Limb (tissue), 2 donors: ENCODE data around the gene CFAP126.
"Not testable (repeated sequence)": the region's sequence is repeated elsewhere in the genome, so short reads cannot be mapped to it uniquely, and the experiment has no call there.

ENCODE experiments used
- DNase-seq, 2 donors: peaks; one replicate each; pipeline ENCODE4 v3.0.0-alpha.2; 2016; ENCODE audit errors: extremely low spot score in 2 of 2

Gene CFAP126

GRCh38 chr1:161382214-161383019, 14.7 kb upstream of the CFAP126 start:
- DNase-seq = peak in 1 of 2 donors; percentile 81

GRCh38 chr1:161381707-161382106, 14.0 kb upstream of the CFAP126 start:
- DNase-seq = no peak

GRCh38 chr1:161379071-161379470, 11.4 kb upstream of the CFAP126 start:
- DNase-seq = peak in 1 of 2 donors; percentile 72

- no peak for DNase-seq
Observed at GRCh38 chr1:161378014-161378413, 10.3 kb upstream of the CFAP126 start.

GRCh38 chr1:161374373-161374772, 6.7 kb upstream of the CFAP126 start:
- no peak for DNase-seq

- no peak for DNase-seq
Observed at GRCh38 chr1:161373442-161373841, 5.8 kb upstream of the CFAP126 start.

- no peak for DNase-seq
Observed at GRCh38 chr1:161365207-161365606, 2.5 kb downstream of the CFAP126 start.

- DNase-seq = no peak
Observed at GRCh38 chr1:161364332-161364731, 3.3 kb downstream of the CFAP126 start.

GRCh38 chr1:161359291-161359690, 8.4 kb downstream of the CFAP126 start:
- DNase-seq = no peak

- no peak for DNase-seq
Observed at GRCh38 chr1:161357073-161357472, 10.6 kb downstream of the CFAP126 start.

- no peak for DNase-seq
Observed at GRCh38 chr1:161351482-161351881, 16.2 kb downstream of the CFAP126 start.

GRCh38 chr1:161350671-161351070, 17.0 kb downstream of the CFAP126 start:
- no peak for DNase-seq

- DNase-seq = no peak
Observed at GRCh38 chr1:161342821-161343220, 24.9 kb downstream of the CFAP126 start.

- no peak for DNase-seq
Observed at GRCh38 chr1:161342177-161342576, 25.5 kb downstream of the CFAP126 start.

GRCh38 chr1:161335796-161336195, 31.9 kb downstream of the CFAP126 start:
- DNase-seq = no peak

- DNase-seq = no peak
Observed at GRCh38 chr1:161333166-161333565, 34.5 kb downstream of the CFAP126 start.

GRCh38 chr1:161330346-161330745, 37.3 kb downstream of the CFAP126 start:
- DNase-seq = no peak

- DNase-seq = no peak
Observed at GRCh38 chr1:161324020-161324419, 43.7 kb downstream of the CFAP126 start.

- not testable (repeated sequence) for DNase-seq
Observed at GRCh38 chr1:161315841-161316674, 51.6 kb downstream of the CFAP126 start.
